KBM-7 (cell line): ENCODE data around the gene RAB17.

ENCODE experiments used
- DNase-seq: peaks from one replicate; pipeline ENCODE4 v3.0.0-alpha.2; 2015
- in situ Hi-C: fragments of 300-500 bp; cut with MboI; formaldehyde crosslinking; loops from 2 replicates; pipeline ENCODE4 v1.14.3; 2020; ENCODE audit warnings: low sequenced_read_pairs, low pct_unique_long_range_greater_than_20kb, mixed read lengths

RAB17 gene

DNA sequence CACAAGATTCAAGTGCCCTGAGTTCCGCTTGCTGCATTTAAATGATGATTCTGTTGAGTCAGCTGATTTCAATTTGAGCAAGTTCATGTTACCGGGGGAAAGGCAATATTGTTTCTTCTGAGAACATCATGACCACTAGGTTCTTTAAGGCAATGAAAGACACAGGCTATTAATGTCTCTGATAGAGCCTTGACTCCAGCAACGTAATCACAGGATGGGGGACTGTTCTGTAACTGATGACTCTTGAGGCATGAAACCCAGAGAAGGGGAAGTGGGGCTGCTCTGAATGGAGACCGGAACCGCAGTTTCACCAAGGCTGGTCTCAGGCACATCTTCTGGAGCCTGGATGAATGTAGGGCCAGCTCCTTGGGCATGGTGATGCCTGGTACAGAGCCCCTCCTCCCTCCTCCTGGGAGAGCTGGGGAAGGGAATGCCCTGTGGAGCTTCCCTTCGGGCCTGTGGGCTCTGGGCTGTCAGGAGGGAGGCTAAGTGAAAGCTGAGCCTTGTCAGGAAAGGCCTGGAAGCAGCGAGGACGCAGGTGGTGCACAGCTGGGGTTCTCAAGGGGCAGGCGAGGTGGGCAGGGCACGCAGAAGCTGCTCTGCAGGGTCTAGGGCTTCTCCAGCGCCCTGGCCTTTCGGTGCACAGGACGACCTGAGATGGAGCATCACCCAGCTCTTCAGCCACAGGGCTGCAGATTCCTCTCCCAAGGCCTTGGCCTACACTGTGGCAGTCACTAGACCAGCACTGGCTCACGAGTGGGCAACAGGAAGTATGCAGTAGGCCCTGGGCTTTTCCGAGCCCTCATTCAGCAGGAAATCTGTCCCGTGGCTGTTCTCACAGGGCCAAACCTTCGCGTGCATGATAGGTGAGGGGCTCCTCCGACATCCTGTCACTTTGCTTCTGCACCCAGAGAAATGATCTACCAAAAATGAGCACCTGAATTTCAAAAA is 60.8 kb downstream of the RAB17 start:
- DNase-seq = peak; percentile 76
- in situ Hi-C loops = no loop called here

DNA sequence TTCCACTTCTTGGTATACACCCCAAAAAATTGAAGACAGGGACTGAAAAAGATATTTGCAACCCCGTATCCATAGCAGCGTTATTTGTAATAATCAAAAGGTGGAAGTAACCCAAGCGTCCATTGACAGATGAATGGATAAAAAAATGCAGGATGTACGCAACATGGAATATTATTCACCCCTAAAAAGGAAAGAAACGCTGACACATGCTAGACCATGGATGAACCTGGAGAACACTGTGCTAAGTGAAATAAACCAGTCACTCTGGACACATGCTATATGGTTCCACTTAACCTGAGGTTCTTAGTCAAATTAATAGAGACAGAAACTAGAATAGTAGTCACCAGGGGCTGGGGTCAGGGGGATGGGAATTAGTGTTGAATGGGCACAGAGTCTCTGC is 62.8 kb downstream of the RAB17 start:
- no peak for DNase-seq
- in situ Hi-C loops = no loop called here

DNA sequence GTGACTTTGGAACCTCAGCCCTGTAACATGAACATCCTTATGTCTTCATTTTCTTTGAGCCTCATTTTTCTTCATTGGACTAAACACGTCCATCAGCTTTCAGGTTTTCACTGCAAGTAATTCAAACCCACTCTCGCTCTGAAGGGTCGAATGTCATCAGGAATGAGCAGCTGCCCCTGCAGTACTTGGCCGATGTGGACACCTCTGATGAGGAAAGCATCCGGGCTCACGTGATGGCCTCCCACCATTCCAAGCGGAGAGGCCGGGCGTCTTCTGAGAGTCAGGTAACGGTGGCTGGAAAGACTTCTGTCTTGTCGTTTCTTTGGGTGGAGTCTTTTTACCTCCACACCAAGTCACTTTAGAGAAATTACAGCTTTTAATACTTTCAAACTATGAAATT is 63.3 kb downstream of the RAB17 start:
- in situ Hi-C loops = no loop called here
- no peak for DNase-seq

DNA sequence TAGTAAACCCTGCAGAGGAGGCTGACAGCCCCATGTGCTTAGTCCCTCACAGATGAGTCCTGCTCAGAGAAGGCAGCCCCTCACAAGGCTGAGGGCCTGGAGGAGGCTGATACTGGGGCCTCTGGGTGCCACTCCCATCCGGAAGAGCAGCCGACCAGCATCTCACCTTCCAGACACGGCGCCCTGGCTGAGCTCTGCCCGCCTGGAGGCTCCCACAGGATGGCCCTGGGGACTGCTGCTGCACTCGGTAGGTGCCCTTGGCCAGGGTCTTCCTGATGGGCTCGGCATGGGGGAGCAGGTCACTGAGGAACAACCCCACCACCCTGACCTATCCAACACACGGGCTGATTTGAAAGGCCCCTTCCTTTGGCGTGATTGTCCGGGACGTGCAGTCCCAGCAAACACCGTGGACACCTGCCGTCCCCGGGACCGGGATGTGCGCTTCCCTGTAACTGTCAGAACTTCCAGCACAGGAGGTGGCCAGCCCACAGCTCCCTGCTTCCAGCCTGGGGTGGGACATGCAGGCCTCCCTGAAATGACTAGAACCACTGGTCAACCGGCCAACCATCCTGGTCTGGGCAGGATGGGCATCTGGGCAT is 64.9 kb downstream of the RAB17 start:
- no peak for DNase-seq
- in situ Hi-C loops = no loop called here

DNA sequence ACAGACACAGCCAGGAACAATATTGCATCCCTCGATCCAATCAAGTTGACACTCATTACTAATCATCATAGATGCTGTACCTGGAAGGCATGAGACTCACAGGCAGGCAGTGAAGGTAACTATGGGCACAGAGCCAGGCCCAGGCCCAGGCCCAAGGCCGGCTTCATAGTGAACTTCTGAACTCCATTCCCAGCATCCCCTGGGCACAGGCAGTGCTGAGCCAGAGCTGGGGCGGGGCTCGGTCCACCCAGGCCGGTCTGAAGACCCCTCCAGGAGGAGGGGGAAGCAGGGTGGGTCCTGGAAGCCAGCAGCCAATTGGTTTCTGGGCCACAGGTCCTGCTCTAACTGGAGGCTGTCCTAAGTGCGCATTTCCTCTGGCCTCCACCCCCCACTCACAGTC is 65.9 kb downstream of the RAB17 start:
- no peak for DNase-seq
- in situ Hi-C loops = loop anchor here (25.0 kb wide), 1 partner anchor 362 kb away; no protein-coding TSS in a partner anchor
